HG02798 (cell line): Measurements from ENCODE around the gene ADD3.

Source experiments
- ATAC-seq: cut with Tn5 transposase; IDR thresholded peaks from one replicate; pipeline ENCODE4 v1.9.1; 2021; ENCODE audit warnings: mild to moderate bottlenecking; ENCODE audit not compliant: unreplicated experiment, poor library complexity

ADD3 gene

DNA sequence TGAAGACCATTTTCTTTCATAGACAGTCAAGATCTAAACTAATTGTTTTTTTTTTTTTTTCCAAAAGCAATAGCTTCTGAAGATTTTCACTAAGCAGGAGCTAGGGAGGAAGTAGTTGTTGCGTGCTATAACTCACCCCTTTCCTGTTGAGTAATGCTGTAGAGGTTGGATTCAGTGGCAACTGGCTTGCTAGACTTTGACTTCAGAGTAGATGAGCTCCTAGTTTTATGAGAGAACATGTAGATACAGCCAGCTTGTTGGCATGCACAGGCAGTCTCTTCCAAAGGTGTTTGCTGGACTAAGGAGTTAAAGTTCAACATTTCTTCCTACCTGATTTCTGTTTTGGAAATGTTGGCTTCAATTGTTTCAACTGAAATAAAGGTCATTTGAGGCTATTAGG, 133.4 kb downstream of the ADD3 start:
- no peak for ATAC-seq

DNA sequence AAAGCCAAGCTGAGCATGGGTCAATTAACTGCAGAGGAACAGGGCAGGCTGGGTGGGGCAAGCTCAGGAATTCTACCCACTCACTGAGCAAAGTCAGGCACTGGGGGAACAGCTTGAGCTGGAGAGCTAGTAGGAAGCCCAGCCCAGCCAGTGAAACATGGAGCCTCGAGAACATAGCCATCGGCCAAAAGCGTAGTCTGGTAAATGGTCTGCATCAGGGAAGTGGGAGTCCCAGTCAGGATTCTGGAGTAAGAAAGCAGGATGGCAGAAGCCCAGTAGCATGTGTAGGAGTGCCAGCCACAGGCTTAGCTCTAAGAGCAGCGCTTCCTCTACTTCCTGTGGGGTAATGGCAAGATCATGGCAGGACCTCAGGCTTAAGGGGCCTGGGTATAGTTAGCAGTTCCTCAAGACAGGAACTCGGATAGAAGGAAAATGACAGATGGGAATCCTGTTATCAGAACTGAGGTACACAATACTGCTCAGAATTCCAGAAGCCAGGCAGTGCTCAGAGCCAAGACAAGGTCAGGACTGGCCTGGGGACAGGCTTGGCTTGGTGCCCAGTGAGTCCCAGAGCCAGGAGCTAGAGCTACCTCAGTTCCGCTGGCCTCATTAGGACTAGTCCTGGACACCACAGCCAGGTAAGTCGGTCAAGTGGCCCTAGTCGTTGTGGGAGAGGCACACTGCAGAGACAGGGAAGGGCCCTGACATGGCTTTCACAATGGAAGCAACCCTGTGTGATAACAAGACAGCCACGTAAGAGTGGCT, 134.3 kb downstream of the ADD3 start:
- no peak for ATAC-seq

DNA sequence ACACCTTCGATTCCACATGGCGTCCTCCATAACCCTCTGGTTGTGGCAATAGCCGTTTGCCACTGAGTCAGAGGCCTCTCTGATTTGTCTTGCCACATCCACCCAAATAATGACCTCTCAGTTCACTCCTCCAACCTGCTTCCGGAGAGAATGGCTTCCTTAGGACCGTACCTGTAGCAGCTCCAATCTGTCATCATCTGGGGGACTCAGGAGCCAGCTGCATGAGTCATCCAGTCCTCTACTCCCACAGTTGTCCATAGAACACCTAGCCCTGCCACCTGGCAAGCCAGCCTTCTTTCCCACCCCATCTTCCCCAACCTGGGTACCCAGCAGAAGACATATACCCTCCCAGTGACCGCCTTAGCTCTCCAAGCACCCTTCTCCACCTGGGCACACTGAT, 135.2 kb downstream of the ADD3 start:
- no peak for ATAC-seq

DNA sequence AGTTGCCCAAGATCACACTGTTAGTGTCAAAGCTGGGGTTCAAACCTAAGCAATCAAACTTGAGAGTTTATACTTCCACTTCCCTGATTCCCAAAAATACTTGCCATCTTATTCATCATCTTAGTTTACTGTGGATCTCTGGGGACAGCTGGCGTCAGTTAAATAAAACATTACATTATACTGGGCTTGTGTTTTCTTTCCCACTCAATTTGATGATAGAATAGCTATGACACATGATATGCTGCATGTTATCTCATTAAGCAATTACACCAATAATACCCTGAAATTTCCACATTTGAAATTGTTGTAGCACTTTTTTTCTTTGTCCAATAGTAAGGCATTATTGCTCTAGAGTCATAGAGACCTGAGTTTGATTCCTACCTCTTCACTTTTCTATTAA, 136.7 kb downstream of the ADD3 start:
- ATAC-seq, result no peak

DNA sequence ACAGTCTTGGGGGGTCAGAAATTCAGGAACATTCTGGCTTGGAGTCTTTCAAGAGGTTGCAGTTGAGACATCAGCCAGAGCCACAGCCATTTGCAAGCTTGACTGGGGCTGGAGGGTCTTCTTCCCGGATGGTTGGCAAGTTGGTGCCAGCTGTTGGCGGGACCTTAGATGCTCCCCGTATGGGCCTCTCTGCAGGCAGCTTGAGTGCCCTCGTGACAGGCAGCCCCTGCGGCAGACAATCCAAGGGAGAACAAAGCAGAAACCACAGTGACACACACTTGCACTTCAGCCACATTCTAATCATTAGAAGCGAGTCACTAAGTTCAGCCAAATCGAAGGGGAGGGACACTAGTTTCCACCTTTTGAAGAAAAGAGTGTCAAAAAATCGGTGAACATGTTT, 140.2 kb downstream of the ADD3 start:
- ATAC-seq, result no peak

DNA sequence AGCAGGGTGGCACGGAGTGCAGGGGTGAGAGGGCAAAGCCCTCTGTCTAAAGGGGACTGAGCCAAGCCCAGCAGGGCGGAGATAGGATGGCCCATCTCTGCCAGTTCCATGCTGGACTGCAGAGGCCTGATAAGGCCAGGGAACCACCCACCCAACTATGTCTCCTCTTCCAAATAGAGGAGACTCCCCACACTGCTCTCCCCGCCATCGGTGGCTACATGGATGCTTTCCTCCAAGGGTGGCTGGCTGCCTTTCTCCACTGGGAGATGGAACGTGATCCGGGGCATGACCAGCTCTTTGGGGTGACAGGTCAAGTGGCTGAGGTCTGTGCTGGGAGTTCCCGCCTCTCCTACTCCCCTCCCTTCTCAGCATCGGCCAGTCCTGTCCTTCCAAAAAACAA, 141.5 kb downstream of the ADD3 start:
- no peak for ATAC-seq

DNA sequence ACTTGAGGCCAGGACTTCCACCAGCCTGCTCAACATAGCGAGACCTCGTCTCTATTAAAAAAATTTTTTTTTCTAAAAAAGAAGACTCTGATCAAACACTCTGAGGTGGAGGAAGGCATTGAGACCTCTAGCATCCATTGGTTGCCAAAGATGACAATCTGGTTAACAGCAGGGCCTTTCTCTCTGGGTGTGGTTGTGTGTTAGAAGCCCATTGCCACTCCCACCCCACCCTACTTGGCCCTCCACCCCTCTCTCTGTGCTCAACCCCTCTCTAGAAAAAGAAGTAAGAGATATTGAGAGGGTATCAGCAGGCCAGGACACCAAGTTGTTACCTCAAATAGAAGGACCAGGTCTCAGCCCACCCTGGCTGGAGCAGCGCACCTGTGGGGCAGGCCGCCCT, 142.3 kb downstream of the ADD3 start:
- no peak for ATAC-seq

DNA sequence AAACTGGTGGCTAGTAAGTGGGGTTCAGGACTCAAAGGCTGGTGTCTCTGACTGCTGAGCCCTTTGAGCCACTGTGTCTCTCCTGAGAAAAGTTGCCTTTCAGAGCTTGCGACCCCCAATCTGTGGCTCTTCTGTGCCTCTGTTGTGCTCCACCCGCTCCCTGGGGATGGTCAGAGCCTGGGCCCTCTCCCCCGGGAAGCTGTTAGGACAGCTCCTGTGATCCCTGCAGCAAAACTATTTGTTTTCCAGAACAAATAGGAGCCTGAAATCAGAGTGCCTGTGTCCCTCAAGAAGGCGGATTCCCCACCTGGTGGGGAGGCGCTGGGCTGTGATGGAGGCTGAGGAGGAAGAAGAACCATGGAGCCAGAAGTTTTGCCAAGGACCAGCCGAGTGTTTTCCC, 143.2 kb downstream of the ADD3 start:
- ATAC-seq, result no peak

DNA sequence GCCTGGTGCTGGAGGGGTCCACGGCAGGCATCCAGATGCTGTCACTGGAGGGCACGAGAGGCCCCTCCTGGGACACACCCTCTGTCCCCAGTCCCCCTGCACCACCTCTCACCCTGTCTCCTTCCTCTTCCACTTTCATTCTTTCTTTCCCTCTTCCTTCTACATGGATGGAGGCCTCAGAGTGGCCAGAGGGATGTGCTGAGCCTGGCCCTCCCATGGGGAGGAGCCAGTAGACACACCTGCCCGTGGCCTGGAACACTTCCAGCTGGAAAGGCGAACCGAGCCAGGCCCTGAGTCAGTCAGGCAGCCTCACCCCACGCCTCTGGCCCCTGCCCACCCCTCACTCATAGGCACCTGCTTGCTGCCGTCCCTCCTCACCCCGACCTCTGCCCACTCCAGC, 143.7 kb downstream of the ADD3 start:
- no peak for ATAC-seq

DNA sequence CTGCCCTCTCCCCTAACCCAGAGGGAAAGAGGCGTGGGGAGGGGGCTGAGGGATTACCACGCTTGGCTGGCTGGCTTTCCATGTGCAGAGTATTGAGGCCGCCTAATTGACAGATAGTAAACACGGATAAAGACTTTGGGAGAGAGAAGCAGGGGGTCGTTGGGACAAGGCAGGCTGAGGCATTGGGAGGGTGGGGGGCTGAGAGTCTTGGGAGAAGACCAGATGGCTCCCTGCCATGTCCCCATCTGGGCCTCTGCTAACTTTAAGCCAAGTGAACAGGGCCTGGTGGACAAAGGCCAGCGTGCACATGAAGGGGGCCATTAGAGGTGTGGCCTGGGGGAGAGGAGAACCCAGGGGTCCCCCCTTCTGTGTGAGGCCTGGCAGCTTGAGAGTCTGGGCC, 144.2 kb downstream of the ADD3 start:
- no peak for ATAC-seq

DNA sequence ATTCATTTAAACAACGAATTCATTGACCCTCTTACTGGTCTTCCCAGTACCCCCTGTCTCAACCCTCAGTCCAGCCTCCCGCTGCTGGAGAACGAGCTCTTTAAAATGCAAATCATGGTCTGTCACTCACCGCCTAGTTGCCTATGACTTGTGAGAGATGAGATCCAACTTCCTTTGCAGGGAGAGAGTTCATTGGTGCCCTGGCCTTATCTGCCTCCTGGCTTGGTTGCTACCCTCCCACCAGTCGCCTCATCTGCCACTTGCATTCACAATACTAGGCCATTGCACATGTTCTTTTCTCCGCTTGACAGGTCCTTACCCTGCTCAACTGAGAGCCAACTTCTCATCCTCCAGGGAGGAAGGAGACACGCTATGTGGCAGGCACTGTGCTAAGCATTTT, 145.6 kb downstream of the ADD3 start:
- no peak for ATAC-seq

DNA sequence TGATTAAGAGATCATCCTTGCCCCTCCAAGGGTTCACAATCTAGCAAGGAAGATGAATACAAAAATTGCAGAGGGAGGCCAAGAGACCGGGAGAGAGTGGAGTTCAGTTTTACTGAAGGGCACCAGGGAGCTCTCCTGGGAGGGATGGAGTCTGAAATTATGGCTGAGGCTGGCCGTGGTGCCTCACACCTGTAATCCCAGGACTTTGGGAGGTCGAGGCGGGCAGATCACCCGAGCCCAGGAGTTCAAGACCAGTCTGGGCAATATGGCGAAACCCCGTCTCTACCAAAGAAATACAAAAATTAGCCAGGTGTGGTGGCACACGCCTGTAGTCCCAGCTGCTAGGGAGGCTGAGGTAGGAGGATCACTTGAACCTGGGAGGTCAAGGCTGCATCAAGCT, 148.3 kb downstream of the ADD3 start:
- no peak for ATAC-seq

DNA sequence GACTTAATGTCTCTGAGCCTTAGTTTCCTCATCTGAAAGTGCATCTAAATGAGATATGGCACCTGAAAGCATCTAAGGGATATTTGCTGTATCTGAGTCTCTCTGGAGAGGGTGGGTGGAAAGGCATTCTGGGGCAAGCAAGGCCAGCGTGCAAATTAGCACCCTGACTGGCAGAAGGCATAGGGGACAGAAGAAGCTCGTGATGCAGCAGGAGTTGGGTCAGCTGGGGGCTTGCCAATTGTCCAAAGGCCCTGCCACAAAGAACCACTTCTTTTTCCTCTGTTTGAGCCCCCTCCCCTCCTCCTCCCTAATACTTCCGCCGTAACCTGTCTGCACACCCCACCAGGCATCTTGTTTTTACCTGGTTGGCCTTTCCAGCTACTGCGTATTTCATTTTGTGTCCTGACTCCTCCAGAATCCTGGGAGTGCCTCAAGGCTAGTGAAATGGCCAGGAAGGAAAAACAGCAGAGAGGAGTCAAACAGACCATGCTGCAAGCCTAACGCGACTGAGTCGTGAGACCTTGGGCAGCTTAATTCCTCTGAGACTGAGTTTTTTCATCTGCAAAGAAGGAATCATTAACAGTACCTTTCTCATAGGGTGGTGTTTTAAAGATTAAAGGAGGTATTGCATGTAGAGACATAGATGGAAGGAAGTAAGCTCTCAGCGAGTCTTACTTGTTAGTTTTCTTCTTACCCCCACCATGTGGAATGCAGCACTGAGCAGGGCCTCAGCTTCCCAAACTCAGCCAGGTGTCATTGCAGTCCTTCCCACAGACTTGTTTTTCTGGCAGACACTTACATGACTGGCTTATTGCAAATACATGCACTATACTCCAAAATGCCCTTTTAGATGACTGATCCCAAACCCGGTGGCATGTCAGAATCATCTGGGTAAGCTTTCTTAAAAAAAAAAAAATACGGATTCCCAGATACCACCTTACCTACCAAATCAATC, 150.5 kb downstream of the ADD3 start:
- no peak for ATAC-seq

DNA sequence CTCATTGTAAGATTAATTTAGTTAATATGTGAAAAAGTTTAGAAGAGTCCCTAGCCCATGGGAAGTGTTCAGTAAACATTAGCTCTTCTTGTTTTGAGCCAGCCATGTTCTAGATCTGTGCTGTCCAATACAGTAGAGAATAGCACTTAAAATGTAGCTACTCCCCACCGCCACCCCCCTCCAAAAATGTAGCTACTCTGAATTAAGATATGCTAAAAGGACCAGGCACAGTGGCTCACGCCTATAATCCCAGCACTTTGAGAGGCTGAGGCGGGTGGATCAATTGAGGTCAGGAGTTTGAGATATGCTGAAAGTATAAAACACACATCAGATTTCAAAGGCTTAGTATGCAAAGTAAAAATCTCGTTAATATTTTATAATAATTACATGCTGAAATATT, 152.3 kb downstream of the ADD3 start:
- no peak for ATAC-seq

DNA sequence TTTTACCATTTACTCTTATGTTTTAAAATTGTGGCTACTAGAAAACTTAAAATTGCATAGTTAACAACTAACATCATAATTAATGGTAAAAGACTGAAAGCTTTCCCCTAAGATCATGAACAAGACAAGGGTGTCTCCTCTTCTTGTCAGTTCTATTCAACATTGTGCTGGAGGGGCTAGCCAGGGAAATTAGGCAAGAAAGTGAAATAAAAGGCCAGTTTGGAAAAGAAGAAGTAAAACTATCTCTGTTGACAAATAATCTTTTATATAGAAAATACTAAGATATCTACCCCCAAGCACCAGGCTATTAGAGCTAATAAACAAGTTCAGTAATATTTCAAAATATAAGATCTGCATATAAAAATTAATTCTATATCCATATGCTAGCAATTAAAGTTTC, 152.7 kb downstream of the ADD3 start:
- no peak for ATAC-seq

DNA sequence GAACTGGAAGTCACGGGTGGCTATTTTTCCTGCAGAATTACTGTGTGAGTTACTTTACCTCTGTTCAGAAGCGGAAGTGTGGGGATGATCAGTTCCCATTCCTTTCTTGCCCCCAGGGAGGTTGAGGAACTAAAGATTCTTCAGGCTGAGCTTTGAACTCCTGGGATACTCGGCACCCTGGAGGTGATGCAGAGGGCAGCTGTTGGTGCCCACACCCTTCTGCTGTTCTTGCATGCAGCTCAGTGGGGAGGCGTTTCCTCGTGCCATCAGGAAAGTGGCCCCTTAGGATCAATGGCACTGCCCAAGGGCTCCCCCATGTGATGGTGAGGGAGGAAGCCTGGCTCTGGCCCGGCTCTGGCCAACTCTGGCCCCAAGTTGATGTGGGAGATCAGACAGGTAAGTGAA, 155.0 kb downstream of the ADD3 start:
- ATAC-seq, result no peak

DNA sequence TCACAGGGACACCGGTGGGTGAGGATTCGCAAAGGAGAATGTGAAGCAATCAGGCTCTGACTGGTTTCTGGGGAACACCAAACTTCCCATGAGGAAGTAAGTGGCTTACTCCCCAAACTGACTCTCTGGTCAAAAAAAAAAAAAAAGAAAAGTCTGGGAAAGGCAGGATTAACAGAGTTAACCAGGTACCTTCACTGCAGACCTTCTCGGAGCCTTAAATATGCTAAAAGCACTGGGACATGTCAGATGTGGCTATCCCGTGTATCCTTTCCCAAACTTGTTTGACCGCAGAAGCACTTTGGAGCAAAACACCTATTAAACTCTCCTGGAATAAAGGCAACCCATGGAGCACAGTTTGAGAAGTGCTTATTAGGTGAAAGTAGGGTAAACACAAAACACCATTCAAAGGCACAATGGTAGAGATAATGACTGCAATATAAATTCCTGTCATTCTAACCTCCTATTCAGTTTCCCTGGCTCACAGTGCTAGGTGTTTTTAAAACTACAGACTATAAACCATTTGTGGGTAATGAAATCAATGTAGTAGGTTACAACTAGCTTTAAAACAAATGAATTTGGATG, 155.5 kb downstream of the ADD3 start:
- no peak for ATAC-seq

DNA sequence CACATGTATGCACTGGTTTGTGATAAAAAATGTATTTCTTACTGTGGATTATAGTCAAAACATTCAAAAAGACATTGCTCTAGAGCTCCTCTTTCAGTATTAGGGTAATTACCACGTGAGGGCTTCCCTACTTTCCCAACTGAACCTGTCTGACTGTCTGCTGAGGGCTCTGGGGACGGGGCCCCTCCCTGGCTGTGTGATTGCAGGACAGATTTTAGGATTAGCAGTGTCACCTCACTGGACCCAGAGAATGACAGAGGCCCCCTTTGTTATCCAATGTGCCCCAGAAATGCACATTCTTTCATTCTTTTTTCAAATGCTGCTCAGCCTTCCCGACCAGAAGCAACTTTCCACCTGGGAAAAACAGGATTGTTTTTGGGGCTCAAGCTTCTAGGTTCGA, 156.1 kb downstream of the ADD3 start:
- no peak for ATAC-seq

DNA sequence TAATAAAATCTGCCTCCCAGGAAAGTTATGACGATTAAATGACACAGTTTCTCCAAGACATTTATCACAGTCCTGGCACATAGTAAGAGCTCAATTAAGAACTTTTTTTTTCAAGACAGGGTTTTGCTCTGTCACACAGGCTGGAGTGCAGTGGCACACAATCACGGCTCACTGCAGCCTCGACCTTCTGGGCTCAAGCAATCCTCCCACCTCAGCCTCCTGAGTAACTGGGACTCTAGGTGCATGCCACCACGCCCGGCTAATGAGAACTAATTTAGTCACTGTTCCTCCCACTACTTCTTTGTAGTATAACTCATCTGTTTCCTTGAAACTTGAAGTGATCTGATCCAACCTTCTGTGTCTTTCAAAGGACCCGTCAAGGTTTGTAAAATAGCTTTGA, 157.5 kb downstream of the ADD3 start:
- no peak for ATAC-seq

DNA sequence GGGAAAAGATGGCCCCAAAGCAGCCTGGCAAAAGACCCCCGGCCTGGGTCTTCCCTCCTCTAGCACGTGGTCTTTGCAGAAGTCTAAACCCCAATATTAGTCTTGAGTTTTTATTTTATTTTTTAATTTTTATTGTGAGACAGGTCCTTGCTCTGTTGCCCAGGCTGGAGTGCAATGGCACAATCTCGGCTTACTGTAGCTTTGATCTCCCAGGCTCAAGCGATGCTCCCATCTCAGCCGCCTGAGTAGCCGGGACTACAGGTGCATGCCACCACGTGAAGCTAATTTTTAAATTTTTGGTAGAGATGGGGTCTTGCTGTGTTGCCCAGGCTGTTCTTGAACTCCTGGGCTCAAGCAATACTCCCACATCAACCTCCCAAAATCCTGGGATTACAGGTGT, 159.4 kb downstream of the ADD3 start:
- no peak for ATAC-seq
